Astrocyte of the cerebellum (primary cell): ENCODE results near the gene ZFPL1.

Experiments
- DNase-seq: peaks from one replicate; pipeline ENCODE4 v3.0.0-alpha.2; 2011; ENCODE audit warnings: low read depth
- H3K4me3 ChIP-seq: 2 replicates; pipeline ENCODE4 v1.5.1; 2011; ENCODE audit warnings: mild to moderate bottlenecking, low read depth, low read length, moderate library complexity
- CTCF ChIP-seq: IDR thresholded peaks from 2 replicates; pipeline ENCODE4 v1.5.1; 2012; ENCODE audit warnings: low read length, low read depth, moderate library complexity, mild to moderate bottlenecking; ENCODE audit errors: missing control alignments
- in situ Hi-C: cut with HindIII; loops from 2 replicates; pipeline ENCODE4 v1.10.0; 2017; ENCODE audit warnings: low sequenced_read_pairs

Gene ZFPL1

GRCh38 chr11:65077451-65077850 lies 6.6 kb upstream of the ZFPL1 start:
- no peak for TF ChIP-seq CTCF
- no peak for DNase-seq
- in situ Hi-C loops: no loop called here
- H3K4me3 ChIP-seq: no peak overlapping the region

GRCh38 chr11:65078151-65078550 lies 5.9 kb upstream of the ZFPL1 start:
- DNase-seq: no peak
- TF ChIP-seq CTCF: peak; percentile 65
- no peak overlapping the region for H3K4me3 ChIP-seq
- in situ Hi-C loops: no loop called here

- in situ Hi-C loops: no loop called here
- TF ChIP-seq CTCF: no peak
- no peak overlapping the region for H3K4me3 ChIP-seq
- DNase-seq: no peak
Observed at GRCh38 chr11:65078786-65079342, 5.2 kb upstream of the ZFPL1 start.

- no peak for TF ChIP-seq CTCF
- peak overlapping the region; percentile 71 for H3K4me3 ChIP-seq
- DNase-seq: no peak
- in situ Hi-C loops: no loop called here
Observed at GRCh38 chr11:65083134-65083833, 738 bp upstream of the ZFPL1 start.

- TF ChIP-seq CTCF: no peak
- in situ Hi-C loops: no loop called here
- no peak for DNase-seq
Observed at GRCh38 chr11:65084598-65085375, 765 bp downstream of the ZFPL1 start.

GRCh38 chr11:65085446-65085845 lies 1.4 kb downstream of the ZFPL1 start:
- no peak overlapping the region for H3K4me3 ChIP-seq
- TF ChIP-seq CTCF: no peak
- in situ Hi-C loops: no loop called here
- DNase-seq: no peak

More at GRCh38 chr11:65084598-65085375, 765 bp downstream of the ZFPL1 start:
- peak overlapping the region; percentile 71 for H3K4me3 ChIP-seq
